Stimulated activated CD8-positive, alpha-beta memory T cell treated with anti-CD3 and anti-CD28 coated beads, Interleukin-7, amount 100 ng/mL, for 1 hour (primary cell): ENCODE data around the gene DISP3.

Experiments used
- DNase-seq, 2 donors: peaks; one replicate each; pipeline ENCODE4 v3.0.0-alpha.2; 2020; ENCODE audit warnings: low read depth in 2 of 2

The DISP3 gene

GRCh38 chr1:11478571-11479374 lies at the start of gene DISP3:
DISP3 (plus strand) TSS chr1:11479155; CDS start chr1:11500993, 21,838 bp downstream.
- DNase-seq: peak; percentile 18 to 37

GRCh38 chr1:11429226-11429625 lies 49.7 kb upstream of the DISP3 start:
- no peak for DNase-seq

DNA sequence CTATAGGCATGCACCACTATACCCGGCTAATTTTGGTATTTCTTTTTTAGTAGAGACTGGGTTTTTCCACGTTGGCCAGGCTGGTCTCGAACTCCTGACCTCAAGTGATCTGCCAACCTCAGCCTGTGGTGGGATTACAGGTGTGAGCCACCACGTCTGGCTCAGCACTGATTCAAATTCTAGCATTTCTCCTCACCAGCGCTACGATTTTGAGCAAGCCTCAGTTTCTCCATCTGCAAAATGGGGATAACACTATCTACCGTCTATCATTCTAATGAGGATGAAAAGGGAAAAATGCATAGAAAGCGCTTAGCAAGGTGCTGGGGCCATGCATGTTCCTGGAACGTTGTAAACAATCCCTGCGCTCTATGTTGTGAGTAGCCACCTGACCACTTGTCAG lies 49.0 kb upstream of the DISP3 start:
- DNase-seq: no peak

DNA sequence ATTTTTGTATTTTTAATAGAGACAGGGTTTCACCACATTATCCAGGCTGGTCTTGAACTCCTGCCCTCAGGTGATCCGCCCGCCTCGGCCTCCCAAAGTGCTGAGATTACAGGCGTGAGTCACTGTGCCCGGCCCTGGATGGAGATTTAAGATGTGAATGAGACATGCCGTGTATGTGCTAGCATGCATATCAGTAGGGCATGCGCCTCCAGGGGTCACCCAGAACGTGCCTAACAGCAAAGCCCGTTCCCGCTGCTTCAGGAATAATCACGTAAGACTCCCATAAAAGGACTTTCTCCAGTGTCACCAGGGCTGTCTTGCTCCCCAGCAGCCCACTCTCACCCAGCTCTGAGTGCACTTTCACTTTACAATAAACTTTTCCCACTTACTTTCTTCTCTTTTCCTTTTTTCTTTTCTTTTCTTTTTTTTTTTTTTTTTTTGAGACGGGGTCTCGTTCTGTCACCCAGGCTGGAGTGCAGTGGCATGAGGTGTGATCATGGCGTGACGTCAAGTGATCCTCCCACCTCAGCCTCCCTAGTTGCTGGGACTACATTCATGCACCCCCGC lies 46.9 kb upstream of the DISP3 start:
- DNase-seq: no peak

DNA sequence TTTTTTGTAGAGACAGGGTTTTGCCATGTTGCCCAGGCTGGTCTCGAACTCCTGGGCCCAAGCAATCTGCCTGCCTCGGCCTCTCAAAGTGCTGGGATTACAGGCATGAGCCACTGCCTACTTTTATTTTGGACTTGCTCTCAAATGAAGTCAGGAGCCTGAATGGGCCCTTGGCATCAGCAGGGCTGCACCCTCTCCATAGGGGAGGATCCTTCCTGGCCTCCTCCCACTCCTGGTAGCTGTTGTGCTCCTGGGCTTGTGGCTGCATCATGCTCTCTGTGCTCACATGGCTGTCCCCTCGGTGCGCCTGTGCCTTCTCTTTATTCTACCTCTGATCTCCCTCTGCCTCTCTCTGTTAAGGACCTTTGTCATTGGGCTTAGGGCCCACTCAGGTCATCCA lies 46.4 kb upstream of the DISP3 start:
- DNase-seq: no peak

DNA sequence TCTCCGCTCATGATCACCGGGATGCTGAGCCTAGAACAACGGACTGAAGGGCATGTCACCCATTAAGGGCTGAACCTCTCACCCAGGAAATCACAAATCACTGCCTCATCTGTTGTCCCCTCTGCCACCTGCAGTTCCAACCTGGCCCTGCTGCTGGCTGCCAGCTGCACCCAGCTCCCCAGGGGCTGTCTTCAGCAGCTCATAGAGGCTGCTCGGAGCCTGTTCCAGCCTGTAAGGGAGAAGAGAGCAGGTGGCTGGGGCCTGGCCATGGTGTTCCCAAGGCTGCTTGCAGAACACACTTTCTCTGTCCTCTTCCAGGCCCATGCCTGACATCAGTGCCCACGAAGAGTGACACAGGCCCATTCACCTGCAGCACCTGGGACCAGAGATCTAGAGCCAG lies 44.5 kb upstream of the DISP3 start:
- DNase-seq: no peak

DNA sequence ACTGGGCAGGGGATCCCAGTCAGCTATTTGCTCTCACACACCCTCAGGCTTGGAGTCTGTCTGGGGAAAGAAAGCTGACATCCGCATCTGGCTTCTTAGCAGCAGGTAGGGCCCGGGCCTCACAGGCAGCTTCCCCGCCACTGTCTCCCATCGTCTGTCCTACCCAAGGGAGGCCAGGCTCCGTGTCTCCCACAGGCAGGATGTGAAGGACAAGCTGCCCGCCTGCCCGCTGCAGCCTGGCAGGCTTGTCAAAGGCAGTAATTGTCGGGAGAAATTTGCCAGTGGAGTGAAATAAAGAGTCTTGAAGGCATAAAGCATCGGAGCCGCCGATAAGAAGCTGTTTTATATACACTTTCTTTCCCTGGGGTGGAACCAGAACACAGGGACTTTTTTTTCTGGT lies 44.0 kb upstream of the DISP3 start:
- DNase-seq: no peak

DNA sequence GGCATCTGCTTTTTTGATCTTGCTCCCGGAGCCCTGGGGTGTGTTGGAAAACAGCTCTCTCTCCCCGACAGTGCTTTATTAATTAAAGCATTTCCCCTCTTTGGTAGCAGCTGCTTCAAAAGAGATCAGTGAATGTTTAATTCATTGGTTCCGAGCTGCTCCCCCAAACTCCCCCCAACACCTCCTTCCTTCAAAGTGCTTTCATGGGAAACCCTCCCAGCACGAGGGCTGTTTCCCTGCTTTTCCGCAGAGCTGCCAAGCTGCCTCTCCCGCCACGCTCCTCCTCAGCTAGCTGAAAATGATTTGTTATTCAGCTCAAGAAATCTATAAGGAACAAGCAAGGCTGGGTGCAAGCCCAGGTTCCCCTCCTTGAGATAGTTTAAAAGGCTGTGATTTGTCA lies 40.0 kb upstream of the DISP3 start:
- DNase-seq: no peak

GRCh38 chr1:11441211-11441952 lies 37.6 kb upstream of the DISP3 start:
- no peak for DNase-seq

- no peak for DNase-seq
Measured at GRCh38 chr1:11443043-11443442, 35.9 kb upstream of the DISP3 start.

- no peak for DNase-seq
Measured at GRCh38 chr1:11443961-11444658, 34.8 kb upstream of the DISP3 start.

DNA sequence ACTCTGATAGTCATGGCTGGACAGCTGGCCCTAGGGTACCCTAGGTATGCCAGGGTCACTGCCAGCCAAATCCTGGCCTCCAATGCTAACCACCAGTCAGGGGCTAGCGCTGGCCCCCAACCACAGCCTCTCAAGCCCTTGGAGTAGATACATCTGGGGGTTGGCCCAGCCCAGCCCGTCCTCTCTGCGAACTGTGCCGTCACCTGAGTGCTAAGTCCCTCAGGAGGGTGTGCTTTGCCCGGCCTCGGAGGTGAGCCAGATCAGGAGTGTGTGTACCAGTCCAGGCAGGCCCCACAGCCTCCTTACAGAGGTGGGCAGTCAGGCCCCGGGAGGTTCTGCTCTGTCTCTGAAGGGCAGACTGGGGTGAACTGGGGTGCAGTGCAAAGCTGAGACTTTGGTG lies 34.0 kb upstream of the DISP3 start:
- DNase-seq: no peak

DNA sequence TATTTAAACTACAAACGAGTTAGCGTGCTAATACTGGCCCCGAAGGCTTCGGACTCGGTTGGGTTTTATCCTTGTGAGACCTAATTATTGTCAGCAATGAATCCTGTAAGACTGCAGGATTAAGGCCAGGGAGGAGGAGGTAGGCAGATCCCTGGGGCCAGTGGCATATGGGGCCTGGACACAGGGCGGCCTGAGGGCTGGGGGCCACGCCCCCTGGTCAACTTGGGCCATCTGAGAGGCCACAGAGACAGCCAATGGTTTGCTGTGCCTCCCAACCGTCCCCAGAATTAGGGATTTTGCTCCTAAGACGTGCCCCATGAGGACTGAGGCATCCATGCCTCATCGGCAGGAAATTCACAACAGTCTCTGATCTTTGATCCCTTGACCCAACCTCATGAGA lies 31.1 kb upstream of the DISP3 start:
- DNase-seq: no peak

GRCh38 chr1:11448373-11449099 lies 30.4 kb upstream of the DISP3 start:
- DNase-seq: no peak

GRCh38 chr1:11449100-11449403 lies 29.9 kb upstream of the DISP3 start:
- DNase-seq: no peak

GRCh38 chr1:11450310-11450709 lies 28.6 kb upstream of the DISP3 start:
- DNase-seq: no peak

GRCh38 chr1:11453742-11454491 lies 25.0 kb upstream of the DISP3 start:
- no peak for DNase-seq

DNA sequence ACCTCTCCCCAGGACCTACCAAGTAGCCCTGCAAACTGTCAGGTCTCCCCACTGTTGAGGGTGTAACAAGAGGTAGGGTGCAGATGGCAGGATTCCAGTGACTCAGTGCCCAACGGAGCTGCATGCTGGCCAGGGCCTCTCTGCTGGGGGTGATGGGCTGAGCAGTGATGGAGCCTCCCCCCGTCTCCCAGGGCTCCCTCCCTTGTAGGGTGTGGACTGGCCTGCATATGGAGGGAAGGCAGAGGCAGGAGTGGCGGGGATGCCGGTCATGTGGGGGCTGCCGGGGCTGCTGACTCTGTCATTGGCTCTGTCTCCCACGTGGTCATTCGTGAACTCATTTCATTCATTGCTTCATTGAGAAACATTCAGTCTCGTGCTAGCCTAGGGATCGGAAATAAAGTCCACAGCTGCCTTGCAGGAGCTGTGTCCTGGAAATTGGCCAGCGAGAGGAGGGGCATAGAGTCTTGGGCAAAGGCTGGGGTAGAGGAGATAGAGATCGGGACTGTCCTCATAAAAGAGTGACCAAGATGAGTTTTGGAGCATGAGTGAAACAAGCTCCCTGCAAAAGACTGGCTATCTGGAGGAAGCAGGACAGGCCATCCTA lies 22.9 kb upstream of the DISP3 start:
- DNase-seq: no peak

- no peak for DNase-seq
Measured at GRCh38 chr1:11456965-11457364, 22.0 kb upstream of the DISP3 start.

- DNase-seq: no peak
Measured at GRCh38 chr1:11458811-11459275, 20.1 kb upstream of the DISP3 start.
